HepG2 (cell line): ENCODE results near the gene GRID1.

Source experiments
- AHDC1 ChIP-seq: sonication (generic); formaldehyde crosslinking; IDR thresholded peaks from 2 replicates; pipeline ENCODE4 v1.5.1; 2020; ENCODE audit warnings: mild to moderate bottlenecking, missing genetic modification reagents, borderline replicate concordance
- CEBPB ChIP-seq: IDR thresholded peaks from 2 replicates; pipeline ENCODE4 v1.6.1; 2011; ENCODE audit warnings: low read depth, low read length, improper control_type of control experiment, borderline replicate concordance
- CREB1 ChIP-seq, 2 experiments: fragments of 450-650 bp in 1 of 2; IDR thresholded peaks; 2 replicates each; pipeline ENCODE4 v1.6.1; 2016 to 2017; ENCODE audit warnings: control low read depth in 1 of 2, mild to moderate bottlenecking in 1 of 2, missing compliant biosample characterization in 1 of 2, missing genetic modification characterization in 1 of 2
- CTCF ChIP-seq: sonication (generic); formaldehyde crosslinking; IDR thresholded peaks from 2 replicates; pipeline ENCODE4 v1.5.0; 2020; ENCODE audit warnings: mild to moderate bottlenecking, missing genetic modification reagents, moderate library complexity
- EP300 ChIP-seq, 3 experiments: sonication (generic) in 1 of 3; formaldehyde crosslinking in 1 of 3; IDR thresholded peaks; 2 replicates each; pipeline versions ENCODE4 v1.5.1 to v1.6.1; 2011 to 2020; ENCODE audit warnings: low read depth in 2 of 3, low read length in 2 of 3, borderline replicate concordance in 1 of 3, improper control_type of control experiment in 1 of 3, mild to moderate bottlenecking in 1 of 3, missing genetic modification reagents in 1 of 3, moderate library complexity in 1 of 3
- PBX3 ChIP-seq: sonication (generic); formaldehyde crosslinking; IDR thresholded peaks from 2 replicates; pipeline ENCODE4 v1.8.1; 2023; ENCODE audit warnings: missing genetic modification reagents, inconsistent platforms, borderline replicate concordance
- POLR2AphosphoS5 ChIP-seq: IDR thresholded peaks from 2 replicates; pipeline ENCODE4 v1.6.1; 2012; ENCODE audit warnings: low read depth, low read length
- RFX5 ChIP-seq: IDR thresholded peaks from 2 replicates; pipeline ENCODE4 v1.6.1; 2011; ENCODE audit warnings: low read depth, low read length, improper control_type of control experiment
- ZHX1 ChIP-seq: sonication (generic); formaldehyde crosslinking; IDR thresholded peaks from 2 replicates; pipeline ENCODE4 v1.8.1; 2022; ENCODE audit warnings: low read depth, mild to moderate bottlenecking, missing genetic modification reagents
- ZNF121 ChIP-seq: sonication (generic); formaldehyde crosslinking; IDR thresholded peaks from 2 replicates; pipeline ENCODE4 v1.5.0; 2020; ENCODE audit warnings: mild to moderate bottlenecking, missing genetic modification reagents
- ZNF280B ChIP-seq: sonication (generic); formaldehyde crosslinking; IDR thresholded peaks from 2 replicates; pipeline ENCODE4 v1.5.0; 2020; ENCODE audit warnings: missing genetic modification reagents, mild to moderate bottlenecking, borderline replicate concordance
- ZNF646 ChIP-seq: sonication (generic); formaldehyde crosslinking; IDR thresholded peaks from 2 replicates; pipeline ENCODE4 v1.9.0; 2021; ENCODE audit warnings: mild to moderate bottlenecking, missing genetic modification reagents

GRCh38 chr10:86397120-86397519 is 30.5 kb upstream of the GRID1 start:
- TF ChIP-seq EP300 (IDR thresholded peaks at IDR 0.05; ENCODE audit: low read depth in 2 of 2, low read length in 2 of 2) = no peak
- no peak for TF ChIP-seq EP300 (CRISPR knock-in tag; IDR thresholded peaks at IDR 0.05; ENCODE audit: borderline replicate concordance)
- no peak for TF ChIP-seq RFX5
- TF ChIP-seq ZNF121 (CRISPR knock-in tag) = no peak
- TF ChIP-seq CREB1 (IDR thresholded peaks at IDR 0.05) = no peak
- TF ChIP-seq CREB1 (CRISPR knock-in tag; IDR thresholded peaks at IDR 0.05) = no peak
- no peak for TF ChIP-seq CEBPB
- no peak for TF ChIP-seq POLR2AphosphoS5
- TF ChIP-seq ZHX1 (CRISPR knock-in tag) = no peak
- TF ChIP-seq CTCF = no peak
- no peak for TF ChIP-seq ZNF280B
- no peak for TF ChIP-seq ZNF646 (CRISPR knock-in tag)
- TF ChIP-seq PBX3 (CRISPR knock-in tag) = no peak
- TF ChIP-seq AHDC1 = no peak
